Inflammatory macrophage treated with lipopolysaccharide for 4 hours (primary cell): Measurements from ENCODE around the gene NCCRP1.

Source experiments
- DNase-seq: peaks from one replicate; pipeline ENCODE4 v3.0.0-alpha.2; 2020

NCCRP1 gene

DNA sequence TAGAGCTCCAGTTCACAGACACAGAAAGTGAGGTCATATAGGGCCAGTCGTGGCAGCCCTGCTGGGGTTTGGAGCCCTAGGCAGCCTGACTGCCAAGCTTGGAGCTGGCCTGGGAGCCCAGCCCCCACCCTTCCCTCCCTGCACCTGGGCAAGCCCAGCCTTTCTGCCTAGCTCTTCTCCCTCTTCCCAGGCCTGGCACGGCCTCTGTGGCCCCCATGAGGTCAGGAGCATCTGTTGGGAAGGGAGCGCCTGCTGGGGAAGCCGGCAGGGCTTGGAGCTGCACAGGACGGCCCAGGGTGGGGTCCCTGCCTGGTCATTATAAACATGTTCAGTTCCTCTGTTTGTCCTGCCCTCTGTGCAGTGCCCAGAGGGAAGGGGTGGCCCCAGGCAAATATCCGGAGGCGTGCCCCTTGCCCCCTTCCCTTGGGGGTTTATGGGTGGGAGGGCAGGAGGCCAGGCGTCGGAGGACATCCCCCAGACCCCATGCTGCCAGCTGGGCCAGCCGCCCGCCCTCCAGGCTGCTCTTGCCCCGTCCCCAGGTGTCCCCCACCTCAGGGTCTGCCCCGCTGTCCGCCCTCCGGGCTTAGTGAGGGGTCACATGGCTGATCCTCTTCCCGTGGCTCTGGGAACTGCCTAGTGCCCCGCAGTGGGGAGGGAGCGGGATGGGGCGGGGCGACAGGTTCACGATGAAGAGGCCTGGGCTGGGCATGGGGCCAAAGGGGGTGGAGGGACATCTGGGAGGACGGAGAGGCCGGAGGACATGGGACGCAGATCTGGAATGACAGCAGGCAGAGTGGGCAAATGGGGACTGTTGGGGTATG is 30.0 kb upstream of the NCCRP1 start:
- DNase-seq = no peak

DNA sequence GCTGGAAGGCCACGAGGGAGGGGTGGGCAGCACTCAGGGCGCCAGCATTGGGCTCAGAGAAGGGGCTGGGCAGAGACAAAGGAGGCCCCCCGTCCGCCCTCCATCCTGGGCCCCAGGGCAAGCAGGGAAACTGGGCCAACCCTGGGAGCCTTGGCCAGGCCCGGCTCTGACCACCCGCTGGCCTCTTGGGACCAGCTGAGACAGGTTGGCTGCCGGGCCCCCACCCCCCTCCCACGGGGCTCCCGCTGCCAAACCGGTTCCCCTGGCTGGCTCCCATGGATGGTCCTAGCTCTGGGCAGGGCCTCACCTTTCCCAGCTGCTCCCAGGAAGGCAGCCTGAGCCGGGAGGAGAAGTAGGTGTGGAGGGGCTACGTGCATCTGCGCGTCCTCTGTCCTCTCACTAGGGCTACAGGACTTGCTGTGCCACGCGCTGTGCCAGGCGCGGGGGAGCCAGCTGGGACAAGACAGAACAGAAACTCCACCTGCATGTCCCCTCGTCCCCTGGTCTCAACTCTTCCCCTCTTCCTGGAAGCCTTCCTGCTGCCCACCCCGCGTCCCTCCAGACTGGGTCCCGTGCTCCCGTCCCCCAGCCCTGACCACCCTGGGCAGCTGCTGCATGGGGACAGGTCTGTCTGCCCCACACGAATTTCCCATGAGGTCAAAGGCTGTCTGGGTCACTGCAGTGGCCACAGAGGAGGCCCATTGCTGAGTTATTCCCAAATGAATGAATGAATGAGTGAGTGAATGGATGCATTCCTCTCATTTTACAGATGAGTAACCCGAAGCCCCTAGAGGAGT is 29.1 kb upstream of the NCCRP1 start:
- DNase-seq = no peak

DNA sequence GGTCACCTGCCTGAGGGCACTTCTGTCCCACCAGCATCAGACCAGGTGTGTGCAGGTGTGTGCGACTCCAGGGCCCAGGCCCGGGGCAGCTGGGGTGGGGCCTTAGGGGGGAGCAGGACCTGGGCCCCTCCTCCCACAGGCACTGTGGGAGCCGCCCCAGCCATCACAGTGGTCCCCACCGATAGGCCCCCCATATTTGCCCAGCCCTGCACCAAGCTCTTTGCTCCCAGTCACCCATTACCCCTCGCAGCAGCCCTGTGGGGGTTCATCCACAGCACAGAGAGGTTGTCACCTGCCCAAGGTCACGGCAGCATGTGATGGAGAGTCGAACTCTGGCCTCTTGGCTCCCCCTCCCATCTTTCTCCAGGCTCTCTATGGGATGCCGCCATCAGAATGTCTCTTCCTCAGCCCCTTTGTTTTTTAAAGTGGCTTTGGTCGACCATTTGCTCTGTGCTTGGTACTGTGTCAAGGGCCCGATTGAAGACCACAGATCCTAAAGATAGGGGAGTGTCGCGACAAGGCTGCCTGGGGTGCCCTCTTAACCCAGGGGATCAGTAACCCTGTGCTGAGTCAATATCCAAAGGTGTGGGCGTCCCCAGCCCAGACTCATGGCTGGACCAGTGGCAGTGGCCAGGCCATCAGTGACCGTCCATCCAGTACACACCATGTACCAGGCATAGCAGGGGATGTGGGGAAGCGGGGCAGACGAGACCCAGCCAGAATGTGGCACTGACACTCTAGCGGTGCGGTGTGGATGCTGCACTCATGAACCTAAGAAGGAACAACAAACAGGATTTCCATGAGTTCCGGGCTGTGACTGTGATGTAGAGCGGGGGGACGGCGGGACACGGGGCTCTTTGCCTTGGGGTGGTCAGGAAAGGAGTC is 28.3 kb upstream of the NCCRP1 start:
- no peak for DNase-seq

DNA sequence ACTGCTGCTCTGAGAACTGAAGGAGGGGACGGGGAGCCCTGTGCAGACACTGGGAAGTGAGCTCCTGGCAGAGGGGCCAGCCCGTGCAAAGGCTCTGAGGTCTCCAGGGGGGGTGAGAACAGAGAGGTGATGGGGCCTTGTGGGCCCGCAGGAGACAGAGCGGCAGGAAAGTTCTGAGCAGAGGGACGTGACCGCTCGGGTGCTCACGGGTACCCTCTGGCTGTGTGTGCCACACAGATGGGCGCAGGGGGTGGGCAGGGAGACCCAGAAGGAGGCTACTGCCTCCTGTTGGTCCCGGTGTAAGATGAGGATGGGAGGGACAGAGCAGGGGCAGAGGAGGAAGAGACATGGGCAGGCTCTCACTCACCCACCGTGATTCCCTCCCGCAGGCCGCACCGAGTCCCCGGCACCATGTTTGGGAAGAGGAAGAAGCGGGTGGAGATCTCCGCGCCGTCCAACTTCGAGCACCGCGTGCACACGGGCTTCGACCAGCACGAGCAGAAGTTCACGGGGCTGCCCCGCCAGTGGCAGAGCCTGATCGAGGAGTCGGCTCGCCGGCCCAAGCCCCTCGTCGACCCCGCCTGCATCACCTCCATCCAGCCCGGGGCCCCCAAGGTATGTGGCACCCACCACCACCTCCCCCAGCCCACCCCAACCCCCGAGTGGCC is 27.5 kb upstream of the NCCRP1 start:
- no peak for DNase-seq

DNA sequence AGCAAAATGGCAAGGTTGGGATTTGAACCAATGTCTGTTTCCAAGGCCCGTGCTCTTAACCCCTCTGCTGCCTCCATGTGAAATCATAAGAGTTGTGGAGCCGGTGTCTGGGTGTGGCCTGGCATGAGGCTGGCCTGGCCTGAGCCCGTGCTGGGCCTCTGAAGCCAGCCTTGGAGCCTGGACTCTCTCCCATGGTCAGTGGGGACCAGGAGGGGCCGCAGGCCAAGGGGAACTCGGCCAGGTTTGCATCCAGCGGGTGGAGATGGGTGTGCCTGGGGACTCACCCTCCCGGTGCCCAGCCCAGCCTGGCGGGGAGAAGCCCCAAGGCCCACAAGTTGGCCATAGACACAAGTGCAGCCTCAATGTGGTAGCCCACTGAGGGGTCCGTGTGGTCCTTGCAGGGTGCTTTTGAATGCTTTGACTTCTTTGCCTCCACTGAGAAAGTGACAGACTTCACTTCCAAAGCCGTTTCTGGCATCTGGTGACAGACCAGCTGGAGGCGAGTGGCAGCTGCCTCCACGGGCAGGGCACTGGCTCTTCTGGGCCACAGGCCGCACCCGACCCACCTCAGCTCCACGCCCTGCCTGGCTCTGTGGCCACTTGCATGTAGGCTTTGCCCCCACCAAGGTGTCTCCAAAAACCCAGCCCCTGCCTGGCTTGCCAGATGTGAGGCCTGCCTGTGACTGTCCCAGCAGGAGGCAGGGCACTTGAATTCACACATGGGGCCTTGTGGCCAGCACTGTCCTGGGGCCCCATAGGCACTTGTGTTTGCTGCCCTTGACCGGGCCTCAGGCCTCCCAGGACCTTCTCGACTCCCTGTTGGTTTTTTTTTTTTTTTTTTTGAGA is 26.2 kb upstream of the NCCRP1 start:
- DNase-seq = no peak

DNA sequence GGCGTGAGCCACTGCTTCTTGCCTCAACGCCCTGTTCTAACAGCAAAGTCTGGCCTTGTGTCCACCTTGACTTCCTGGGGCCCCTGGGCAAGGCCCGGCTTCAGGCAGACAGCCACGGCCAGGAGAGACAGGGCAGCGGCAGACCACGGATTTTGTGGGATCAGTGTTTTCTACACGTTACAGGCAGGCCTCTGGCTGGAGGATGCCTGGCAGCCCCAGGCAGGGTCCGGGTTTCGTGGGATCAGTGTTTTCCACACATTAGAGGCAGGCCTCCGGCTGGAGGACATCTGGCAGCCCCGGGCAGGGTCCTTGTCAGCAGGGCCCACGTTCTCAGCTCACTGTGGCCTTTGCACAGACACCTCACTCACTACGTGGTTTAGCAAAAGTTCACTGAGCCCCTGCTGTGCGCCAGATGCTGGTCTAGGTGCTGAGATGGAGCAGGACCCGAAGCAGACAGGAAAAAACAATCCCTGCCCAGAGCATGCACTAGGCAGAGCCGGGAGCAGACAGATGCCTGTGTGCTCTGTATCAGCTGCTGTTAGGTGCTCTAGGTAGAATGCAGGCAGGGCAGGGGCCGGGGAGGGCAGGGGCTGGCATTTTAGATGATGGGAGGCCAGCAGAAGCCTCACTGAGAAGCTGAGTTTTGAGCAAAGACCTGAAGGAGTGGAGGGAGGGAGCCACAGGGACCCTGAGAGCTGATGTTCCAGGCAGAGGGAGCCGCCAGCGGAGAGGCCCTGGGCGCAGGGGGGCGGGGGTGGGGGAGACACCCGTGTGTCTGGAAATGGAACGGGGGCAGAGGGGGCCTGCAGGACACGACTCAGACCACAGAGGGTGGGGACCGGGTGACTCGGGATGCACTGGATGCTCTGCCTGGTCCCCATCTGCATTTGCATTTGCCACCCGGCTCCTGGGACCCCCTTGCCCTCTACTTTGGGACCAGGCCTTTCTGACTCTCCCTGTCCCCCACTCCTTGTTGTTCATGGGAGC is 25.0 kb upstream of the NCCRP1 start:
- DNase-seq = no peak

DNA sequence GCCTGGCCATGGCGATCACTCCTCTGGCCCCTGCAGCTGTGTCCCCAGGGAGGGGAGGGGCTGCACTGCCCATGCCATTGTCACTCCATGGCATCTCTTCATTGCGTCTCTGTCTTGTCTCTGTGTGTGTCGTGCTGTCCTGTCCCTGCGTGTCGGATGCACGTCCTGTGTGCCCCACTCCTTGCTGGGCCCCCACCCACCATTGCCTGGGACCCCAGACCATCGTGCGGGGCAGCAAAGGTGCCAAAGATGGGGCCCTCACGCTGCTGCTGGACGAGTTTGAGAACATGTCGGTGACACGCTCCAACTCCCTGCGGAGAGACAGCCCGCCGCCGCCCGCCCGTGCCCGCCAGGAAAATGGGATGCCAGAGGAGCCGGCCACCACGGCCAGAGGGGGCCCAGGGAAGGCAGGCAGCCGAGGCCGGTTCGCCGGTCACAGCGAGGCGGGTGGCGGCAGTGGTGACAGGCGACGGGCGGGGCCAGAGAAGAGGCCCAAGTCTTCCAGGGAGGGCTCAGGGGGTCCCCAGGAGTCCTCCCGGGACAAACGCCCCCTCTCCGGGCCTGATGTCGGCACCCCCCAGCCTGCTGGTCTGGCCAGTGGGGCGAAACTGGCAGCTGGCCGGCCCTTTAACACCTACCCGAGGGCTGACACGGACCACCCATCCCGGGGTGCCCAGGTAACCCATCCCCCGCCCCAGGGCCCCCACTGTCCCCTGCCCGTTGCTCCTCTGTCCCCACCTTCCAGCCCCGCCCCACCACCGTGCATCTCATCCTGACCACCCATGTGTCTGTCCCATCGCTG is 23.9 kb upstream of the NCCRP1 start:
- no peak for DNase-seq

DNA sequence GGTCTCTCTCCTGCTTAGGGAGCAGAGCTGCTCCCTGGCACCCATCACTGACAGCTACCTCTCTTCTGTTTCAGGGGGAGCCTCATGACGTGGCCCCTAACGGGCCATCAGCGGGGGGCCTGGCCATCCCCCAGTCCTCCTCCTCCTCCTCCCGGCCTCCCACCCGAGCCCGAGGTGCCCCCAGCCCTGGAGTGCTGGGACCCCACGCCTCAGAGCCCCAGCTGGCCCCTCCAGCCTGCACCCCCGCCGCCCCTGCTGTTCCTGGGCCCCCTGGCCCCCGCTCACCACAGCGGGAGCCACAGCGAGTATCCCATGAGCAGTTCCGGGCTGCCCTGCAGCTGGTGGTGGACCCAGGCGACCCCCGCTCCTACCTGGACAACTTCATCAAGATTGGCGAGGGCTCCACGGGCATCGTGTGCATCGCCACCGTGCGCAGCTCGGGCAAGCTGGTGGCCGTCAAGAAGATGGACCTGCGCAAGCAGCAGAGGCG is 23.2 kb upstream of the NCCRP1 start:
- DNase-seq = no peak

DNA sequence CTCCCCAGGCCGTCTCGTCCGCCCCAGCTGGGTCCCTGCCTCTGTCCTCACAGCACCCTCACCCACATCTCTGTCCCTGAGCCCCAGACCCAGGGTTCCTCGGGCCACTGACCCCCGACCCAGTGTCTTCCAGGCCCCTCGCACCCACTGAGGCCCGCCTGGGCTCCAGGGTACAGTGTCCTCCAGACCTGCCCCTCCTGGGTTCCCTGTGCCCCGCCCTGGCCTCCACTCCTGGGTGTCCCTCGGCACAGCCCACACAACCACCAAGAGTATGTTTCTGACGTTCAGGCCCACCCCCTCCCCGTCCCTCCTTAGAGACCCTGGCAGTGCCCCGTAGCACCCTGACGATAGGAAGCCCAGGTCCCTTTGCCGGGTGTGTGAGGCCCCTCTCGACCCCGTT is 22.6 kb upstream of the NCCRP1 start:
- no peak for DNase-seq

DNA sequence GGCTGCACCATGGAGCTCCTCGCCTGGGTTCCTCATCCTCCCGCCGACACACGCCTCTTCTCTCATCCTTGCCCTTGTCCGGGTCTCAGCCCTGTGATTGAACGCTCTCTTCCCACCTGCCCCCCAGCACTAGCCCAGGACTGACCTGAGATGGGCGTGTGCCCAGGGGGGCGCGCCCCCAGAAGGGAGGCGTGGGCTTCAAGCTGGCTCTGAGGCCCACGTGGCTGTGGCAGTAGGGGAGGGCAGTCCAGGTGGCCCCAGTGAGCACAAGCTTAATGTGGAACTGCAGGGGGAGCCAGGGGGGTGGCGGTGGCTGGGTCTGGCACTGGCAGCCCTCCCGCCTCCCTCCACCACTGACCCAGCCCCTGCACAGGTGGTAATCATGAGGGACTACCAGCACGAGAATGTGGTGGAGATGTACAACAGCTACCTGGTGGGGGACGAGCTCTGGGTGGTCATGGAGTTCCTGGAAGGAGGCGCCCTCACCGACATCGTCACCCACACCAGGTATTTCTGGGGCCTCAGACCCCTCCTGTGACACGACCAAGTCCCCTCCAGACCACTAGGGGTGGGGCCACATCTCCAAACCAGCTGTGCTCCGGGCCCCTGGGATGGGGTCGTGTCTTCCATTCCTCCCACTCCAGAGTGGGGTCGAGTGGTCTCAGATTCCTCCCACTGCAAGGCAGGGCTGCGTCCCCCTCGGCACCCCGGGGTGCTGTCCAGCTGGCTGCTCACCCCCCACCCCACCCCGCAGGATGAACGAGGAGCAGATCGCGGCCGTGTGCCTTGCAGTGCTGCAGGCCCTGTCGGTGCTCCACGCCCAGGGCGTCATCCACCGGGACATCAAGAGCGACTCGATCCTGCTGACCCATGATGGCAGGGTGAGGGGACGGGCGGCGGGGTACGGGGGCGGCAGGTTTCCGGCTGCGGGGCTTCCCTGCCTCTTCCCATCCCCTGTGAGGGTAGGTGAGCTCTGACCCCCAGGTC is 21.9 kb upstream of the NCCRP1 start:
- no peak for DNase-seq

DNA sequence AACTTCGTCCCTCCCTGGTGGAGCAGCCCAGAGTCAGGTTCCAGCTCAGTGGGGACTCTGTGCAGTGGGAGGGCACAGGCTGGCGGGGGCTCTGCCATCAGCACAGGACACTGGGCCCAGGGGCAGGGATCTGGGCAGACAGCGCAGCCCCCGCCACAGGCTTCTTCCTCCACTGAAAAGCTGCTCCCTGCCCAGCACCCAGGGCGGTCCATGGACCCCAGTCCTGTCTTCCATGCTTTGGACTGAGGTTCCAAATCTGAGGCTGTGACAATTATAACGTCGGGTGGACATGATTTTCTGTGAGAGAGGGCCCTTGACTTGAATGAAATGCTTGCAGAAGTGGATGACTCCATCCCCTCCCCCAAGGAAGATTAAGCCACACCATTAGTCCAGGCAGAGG is 21.2 kb upstream of the NCCRP1 start:
- no peak for DNase-seq

DNA sequence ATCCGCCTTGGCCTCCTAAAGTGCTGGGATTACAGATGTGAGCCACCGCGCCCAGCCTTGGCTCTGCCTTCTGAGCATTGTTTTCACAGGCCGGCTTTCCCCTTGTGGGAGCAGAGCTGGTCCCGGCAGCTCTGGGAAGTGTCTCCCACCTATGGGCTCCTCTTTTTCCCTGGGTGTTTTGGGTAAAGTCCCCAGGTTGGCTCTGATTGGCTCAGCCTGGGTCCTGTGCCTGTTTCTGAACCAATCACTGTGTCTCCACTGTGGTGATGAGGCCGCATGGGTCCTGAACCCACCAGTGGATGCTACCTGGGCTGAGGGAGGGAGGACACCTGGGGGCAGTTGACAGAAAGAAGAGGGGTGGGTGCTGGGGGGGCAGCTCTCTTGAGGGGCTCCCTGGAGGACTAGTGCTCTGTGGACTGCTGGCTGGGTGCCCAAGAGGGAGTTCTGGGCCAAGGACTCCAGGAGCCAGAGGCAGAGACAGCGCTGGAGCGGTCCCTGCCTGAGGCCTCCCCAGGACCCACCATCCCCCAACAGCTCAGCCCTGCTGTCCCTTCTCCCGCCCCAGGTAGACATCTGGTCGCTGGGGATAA is 19.6 kb upstream of the NCCRP1 start:
- no peak for DNase-seq

DNA sequence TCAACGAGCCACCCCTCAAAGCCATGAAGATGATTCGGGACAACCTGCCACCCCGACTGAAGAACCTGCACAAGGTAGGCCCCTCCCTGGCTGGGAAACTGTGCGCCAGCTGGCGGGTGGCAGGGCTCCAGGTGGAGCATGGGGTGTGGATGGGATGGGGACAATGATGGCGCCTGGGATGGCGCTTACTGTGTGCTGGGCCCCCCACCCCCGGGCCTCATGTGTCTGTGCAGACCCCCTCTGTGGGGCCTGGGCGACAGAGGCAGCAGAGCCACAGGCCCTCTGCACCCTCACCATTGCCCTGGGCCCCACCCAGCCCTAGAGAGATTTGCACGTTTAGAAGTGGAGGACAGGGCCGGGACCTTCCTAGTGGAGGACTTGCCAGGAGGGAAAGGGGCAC is 19.0 kb upstream of the NCCRP1 start:
- no peak for DNase-seq

DNA sequence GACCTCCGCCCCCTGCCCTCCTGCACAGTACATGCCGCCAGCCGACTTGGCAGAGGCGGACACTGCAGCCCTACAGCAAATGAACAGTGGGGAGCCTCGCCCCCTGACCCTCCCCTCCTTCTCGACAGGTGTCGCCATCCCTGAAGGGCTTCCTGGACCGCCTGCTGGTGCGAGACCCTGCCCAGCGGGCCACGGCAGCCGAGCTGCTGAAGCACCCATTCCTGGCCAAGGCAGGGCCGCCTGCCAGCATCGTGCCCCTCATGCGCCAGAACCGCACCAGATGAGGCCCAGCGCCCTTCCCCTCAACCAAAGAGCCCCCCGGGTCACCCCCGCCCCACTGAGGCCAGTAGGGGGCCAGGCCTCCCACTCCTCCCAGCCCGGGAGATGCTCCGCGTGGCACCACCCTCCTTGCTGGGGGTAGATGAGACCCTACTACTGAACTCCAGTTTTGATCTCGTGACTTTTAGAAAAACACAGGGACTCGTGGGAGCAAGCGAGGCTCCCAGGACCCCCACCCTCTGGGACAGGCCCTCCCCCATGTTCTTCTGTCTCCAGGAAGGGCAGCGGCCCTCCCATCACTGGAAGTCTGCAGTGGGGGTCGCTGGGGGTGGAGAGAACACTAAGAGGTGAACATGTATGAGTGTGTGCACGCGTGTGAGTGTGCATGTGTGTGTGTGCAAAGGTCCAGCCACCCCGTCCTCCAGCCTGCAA is 18.3 kb upstream of the NCCRP1 start:
- no peak for DNase-seq

DNA sequence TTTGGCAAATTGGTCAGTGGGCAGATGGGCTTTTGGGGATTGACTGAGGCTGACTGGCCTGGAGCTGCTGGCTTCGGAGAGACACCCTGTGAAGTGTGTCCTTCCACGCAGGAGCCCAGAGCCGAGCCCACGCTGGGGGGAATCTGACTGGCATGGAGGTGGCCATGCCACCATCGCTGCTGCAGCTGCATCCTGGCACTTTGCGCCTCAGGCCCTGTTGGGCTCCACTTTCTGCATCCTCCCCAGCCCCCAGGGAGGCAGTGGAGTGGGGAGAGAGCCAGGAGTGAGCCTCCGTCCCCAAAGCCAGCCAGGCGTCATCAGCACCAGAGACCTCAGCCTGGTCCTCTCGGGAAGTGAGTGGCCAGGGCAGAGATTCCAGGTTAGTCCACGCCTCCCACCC is 17.0 kb upstream of the NCCRP1 start:
- no peak for DNase-seq

DNA sequence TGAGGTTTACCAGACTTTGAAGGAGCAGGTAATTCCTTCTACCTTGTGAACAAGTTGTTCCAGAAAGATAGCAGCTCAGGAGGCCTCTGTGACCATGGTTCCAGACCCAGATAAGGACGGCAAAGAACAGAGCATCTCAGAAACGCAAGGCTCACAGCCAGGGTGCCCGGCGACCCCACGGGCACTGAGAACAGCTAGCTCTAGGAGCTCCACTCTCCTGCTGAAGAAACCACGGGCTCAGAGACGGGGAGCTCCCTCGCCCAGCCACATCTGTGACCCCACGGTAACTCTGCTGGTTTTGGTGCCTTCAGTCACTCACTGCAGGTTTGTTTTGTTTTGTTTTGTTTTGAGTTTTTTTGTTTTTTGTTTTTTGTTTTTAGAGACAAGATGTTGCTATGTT is 16.0 kb upstream of the NCCRP1 start:
- no peak for DNase-seq
